Renal cortical epithelial cell (primary cell): ENCODE measurements around the gene NHEJ1. TPM values are rescaled to one million over a fixed set of nuclear protein-coding genes. Genes with fewer than 3 reads are reported as not detected.

Experiments
- DNase-seq: peaks from one replicate; pipeline ENCODE4 v3.0.0-alpha.2; 2011; ENCODE audit warnings: low read depth
- total RNA-seq: library from RNA; depleted of rRNA; stranded (reverse); fragments of >200 nt; gene quantifications from 2 replicates; pipeline ENCODE4 v1.2.3, GENCODE V29; 2014

Gene NHEJ1
- total RNA-seq, 1 donor from 2014 or later: 24.6 TPM

DNA sequence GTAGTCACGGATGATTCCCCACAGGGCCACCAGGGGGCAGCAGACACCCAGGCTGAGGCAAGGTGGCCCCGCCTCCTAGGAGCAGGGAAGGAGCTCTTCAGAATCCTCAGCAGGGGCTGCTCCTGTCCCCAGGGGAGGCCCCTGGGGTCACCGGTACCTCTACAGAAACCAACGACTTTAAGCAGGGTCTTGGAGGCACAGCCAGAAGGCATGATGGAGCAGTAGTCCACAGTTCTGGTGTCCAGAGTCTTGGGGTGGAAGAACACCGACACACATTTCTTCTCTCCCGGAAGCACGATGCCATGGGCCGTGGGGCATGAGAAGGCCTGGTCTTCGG is 130.8 kb downstream of the NHEJ1 start:
- DNase-seq: peak; percentile 54

DNA sequence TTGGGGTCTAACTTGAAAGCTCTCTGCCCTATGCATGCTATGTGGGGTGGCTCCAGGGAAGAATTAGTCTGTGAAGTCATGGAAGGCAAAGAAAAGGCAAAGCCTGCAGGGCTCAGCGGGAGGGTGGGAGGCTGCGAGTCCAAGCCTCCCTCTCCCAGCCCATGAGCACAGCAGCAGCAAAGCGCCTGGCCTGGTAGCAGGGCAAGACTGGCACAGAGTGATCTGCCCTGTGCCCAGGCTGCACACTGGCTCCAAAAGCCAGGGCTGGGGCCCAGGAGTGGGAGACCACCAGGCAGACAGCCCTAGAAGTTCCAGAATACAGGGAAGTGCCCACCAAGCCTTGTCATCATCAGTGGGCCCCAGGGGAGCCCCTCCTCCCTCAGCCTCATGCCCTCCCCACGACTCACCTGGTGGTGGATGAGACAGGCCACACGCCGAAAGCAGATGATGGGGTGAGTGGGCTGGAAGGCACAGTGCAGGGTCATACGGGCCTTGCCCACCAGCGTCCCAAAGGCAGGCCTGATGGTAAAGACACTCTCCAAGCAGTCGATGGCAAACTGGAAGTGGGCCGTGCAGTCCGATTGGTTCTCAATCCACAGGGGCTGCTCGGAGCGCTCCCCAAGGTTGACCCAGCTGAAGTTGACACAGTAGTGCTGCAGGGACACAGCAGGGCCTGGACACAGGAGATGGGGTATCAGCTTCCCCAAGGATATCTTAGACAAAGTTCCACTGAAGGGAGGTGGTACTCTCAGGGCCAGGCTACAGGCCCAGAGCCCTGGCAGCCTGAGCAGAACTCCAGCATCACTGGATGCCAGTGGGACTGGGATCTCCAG is 131.4 kb downstream of the NHEJ1 start:
- no peak for DNase-seq

DNA sequence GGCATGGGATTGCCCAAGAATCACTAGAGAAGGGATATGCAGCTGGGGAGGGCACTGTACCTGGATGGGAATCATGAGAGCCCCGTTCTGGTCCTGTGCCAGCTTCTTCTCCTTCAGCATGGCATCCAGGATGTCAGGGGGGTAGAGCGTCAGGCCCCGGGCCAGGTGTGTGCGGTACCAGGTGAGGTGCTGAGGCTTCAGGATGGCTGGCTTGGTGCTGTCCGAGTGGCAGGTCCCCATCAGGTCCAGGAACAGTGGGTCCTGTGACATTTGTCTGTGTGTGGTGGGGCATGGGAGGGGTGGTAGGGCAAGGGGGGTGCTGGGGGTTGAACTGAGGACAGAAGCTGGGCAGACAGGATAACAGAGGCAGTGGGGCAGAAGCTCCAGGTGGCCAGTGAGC is 132.5 kb downstream of the NHEJ1 start:
- DNase-seq: no peak

DNA sequence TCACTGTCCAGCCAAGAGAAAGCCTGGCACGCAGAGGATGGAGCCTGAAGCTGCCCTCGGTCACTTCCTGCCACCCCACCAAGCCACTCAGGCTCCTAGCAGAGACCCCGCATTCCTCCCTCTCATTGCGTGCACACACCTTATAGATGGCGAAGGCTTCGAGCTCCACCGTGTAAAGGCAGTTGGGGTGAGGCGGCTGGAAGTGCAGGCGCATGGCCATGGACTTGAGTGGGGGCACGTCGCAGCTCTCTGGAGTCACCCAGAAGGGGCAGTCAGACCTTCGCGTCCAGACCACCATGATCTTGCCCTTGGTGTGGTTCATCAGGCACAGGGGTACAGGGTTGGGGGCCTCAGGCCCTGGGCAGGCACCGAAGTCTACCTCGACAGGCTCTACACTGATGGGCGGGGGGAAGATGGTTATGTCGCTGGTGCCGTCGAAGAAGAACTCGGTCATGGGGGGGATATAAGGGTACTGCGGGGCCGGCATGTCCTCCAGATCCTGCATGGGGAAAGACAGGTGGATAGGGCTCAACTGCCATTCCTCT is 133.0 kb downstream of the NHEJ1 start:
- no peak for DNase-seq

DNA sequence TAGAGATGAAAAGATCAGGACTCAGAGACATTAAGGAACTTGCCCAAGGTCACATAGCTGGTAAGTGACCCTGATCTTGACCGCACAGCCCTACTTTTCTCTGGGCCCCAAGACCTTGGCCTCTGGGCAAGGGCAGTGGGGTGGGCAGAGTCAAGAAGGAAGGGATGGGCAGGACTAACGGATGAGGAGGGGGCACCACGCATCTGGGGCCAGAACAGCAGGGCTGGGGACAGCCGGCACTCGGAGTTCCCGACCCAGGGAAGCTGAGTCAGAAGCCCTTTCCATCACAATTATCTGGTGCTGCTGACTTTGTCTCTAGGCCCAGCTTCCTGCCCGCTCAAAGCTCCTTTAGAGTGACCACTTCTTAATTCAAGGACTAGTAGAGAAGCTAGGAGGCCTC is 133.7 kb downstream of the NHEJ1 start:
- DNase-seq: no peak

DNA sequence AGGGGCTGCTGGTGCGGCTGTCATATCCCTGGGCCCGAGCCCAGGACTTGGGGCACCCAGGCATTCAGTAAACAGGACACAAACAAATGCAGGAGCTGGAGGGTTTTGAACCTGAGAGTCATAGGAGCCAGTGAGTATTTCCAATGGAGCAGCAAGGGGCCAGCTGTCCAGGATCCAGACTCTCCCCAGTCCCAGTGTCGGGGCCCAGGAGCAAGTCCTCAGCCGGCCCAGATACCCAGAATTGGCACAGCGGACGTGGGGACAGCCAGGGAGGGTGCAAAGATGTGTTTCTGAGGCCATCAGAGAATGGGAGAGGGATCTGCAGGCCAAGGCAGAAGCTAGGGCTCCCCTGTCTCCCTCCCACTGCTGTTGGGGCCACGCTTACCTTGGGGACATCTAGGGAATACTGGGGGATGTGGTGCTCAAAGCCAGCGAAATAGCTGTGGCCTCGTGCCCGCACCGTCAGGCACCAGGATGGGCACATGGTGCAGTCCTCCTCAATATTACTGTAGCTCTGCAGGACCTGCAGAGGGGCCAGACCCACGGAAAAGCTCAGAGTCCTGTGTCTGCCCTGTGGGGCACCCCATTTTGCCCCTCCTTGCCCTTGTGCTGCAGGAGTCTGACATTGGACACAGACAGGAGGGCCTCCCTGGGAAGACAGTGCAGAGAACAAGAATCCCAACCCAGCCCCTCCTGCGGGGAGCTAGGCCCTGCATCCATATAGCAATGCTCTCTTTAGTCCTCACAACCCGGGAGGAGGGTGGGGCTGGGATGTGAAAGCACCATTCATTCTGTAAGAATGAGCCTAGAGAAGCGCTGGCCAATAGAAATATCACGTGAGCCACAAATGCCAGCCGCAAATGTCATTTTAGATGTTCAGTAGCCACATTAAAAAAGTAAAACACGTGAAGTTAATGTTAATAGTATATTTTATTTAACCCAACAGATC is 134.7 kb downstream of the NHEJ1 start:
- DNase-seq: no peak

Other genes with a start within 250 kb of the NHEJ1 start
- gene CDK5R2, start 201.1 kb downstream of the NHEJ1 start, total RNA-seq: 0.10 TPM in 1 of 2 replicates, not detected in the other
- not detected in 2 replicates for gene FEV, start 175.6 kb downstream of the NHEJ1 start, total RNA-seq
- gene CRYBA2, start 167.4 kb downstream of the NHEJ1 start, total RNA-seq: not detected in 2 replicates
- 0.65 TPM in 1 of 2 replicates, not detected in the other for gene CFAP65, start 119.3 kb downstream of the NHEJ1 start, total RNA-seq
- 0.25 TPM in 1 of 2 replicates, not detected in the other for gene IHH, start 99.9 kb downstream of the NHEJ1 start, total RNA-seq
- gene SLC23A3, start 9.2 kb upstream of the NHEJ1 start, total RNA-seq: 1.0 and 1.6 TPM in 2 replicates
- gene CNPPD1, start 16.1 kb upstream of the NHEJ1 start, total RNA-seq: 39.1 and 46.3 TPM in 2 replicates
- gene RETREG2, start 17.5 kb upstream of the NHEJ1 start, total RNA-seq: 65.6 and 73.5 TPM in 2 replicates
- gene ZFAND2B, start 46.0 kb upstream of the NHEJ1 start, total RNA-seq: 18.4 and 30.9 TPM in 2 replicates
- 17.2 and 23.9 TPM in 2 replicates for gene ABCB6, start 58.1 kb upstream of the NHEJ1 start, total RNA-seq
- gene ATG9A, start 68.8 kb upstream of the NHEJ1 start, total RNA-seq: 21.2 and 78.7 TPM in 2 replicates
- 35.8 and 53.4 TPM in 2 replicates for gene ANKZF1, start 69.0 kb upstream of the NHEJ1 start, total RNA-seq
- 9.8 and 12.9 TPM in 2 replicates for gene GLB1L, start 84.6 kb upstream of the NHEJ1 start, total RNA-seq
- 30.7 and 52.7 TPM in 2 replicates for gene STK16, start 84.7 kb upstream of the NHEJ1 start, total RNA-seq
- 0.25 TPM in 1 of 2 replicates, not detected in the other for gene TUBA4B, start 92.4 kb upstream of the NHEJ1 start, total RNA-seq
- 70.9 and 239 TPM in 2 replicates for gene TUBA4A, start 93.1 kb upstream of the NHEJ1 start, total RNA-seq
- 83.7 and 90.7 TPM in 2 replicates for gene DNAJB2, start 118.6 kb upstream of the NHEJ1 start, total RNA-seq
- 0.35 and 0.52 TPM in 2 replicates for gene PTPRN, start 148.6 kb upstream of the NHEJ1 start, total RNA-seq
- not detected in 2 replicates for gene RESP18, start 171.9 kb upstream of the NHEJ1 start, total RNA-seq
- gene DNPEP, start 227.1 kb upstream of the NHEJ1 start, total RNA-seq: 53.1 and 61.0 TPM in 2 replicates